GM12878 (cell line): ENCODE results near the gene TAF13. TPM values are rescaled to one million over a fixed set of nuclear protein-coding genes. Genes with fewer than 3 reads are reported as not detected.

Experiments used
- ASH2L ChIP-seq: fragments of 300-600, 200-600 bp; sonication (generic); IDR thresholded peaks from 2 replicates; pipeline ENCODE4 v1.6.1; 2017; ENCODE audit warnings: low read depth, mild to moderate bottlenecking, borderline replicate concordance
- BACH1 ChIP-seq: fragments of 450-650 bp; IDR thresholded peaks from 2 replicates; pipeline ENCODE4 v1.6.1; 2017; ENCODE audit warnings: mild to moderate bottlenecking, borderline replicate concordance
- BMI1 ChIP-seq: fragments of 450-650 bp; IDR thresholded peaks from 2 replicates; pipeline ENCODE4 v1.6.1; 2016; ENCODE audit warnings: mild to moderate bottlenecking, moderate library complexity, borderline replicate concordance
- BRCA1 ChIP-seq: IDR thresholded peaks from 2 replicates; pipeline ENCODE4 v1.6.1; 2011; ENCODE audit warnings: low read depth, low read length, improper control_type of control experiment
- CTCF ChIP-seq, 3 experiments: IDR thresholded peaks in 2 of 3; conservative IDR thresholded peaks in 1 of 3; 2 replicates each; pipeline ENCODE4 v1.5.1; 2011; ENCODE audit warnings: low read depth in 3 of 3, low read length in 3 of 3, mild to moderate bottlenecking in 3 of 3, control low read depth in 2 of 3, moderate library complexity in 2 of 3, inconsistent platforms in 1 of 3, mixed read lengths in 1 of 3; ENCODE audit not compliant: control insufficient read depth in 2 of 3, insufficient read depth in 1 of 3; ENCODE audit errors: extremely low read depth in 1 of 3
- DPF2 ChIP-seq: fragments of 450-650 bp; IDR thresholded peaks from 2 replicates; pipeline ENCODE4 v1.6.1; 2017; ENCODE audit warnings: mild to moderate bottlenecking
- GABPA ChIP-seq: IDR thresholded peaks from 2 replicates; pipeline ENCODE4 v1.6.1; 2014; ENCODE audit warnings: antibody characterized with exemption, low read depth, mild to moderate bottlenecking, inconsistent platforms
- HCFC1 ChIP-seq: fragments of 150-350 bp; IDR thresholded peaks from 2 replicates; pipeline ENCODE4 v1.6.1; 2014; ENCODE audit warnings: low read length
- IKZF2 ChIP-seq, 2 experiments: fragments of 450-650 bp; IDR thresholded peaks; 2 replicates each; pipeline ENCODE4 v1.6.1; 2017; ENCODE audit warnings: mild to moderate bottlenecking in 2 of 2, moderate library complexity in 2 of 2
- JUNB ChIP-seq: IDR thresholded peaks from 2 replicates; pipeline ENCODE4 v1.6.1; 2016; ENCODE audit warnings: antibody characterized with exemption, mild to moderate bottlenecking
- MTA2 ChIP-seq: fragments of 450-650 bp; IDR thresholded peaks from 2 replicates; pipeline ENCODE4 v1.6.1; 2016; ENCODE audit warnings: low read depth, mild to moderate bottlenecking, moderate library complexity
- NR2C2 ChIP-seq: IDR thresholded peaks from 2 replicates; pipeline ENCODE4 v1.6.1; 2011; ENCODE audit warnings: borderline replicate concordance, low read depth; ENCODE audit not compliant: control insufficient read depth, insufficient read length
- NRF1 ChIP-seq: conservative IDR thresholded peaks from 2 replicates; pipeline ENCODE4 v1.6.1; 2011; ENCODE audit warnings: mild to moderate bottlenecking, low read depth, low read length, improper control_type of control experiment
- POLR2A ChIP-seq: IDR thresholded peaks from 2 replicates; pipeline ENCODE4 v1.6.1; 2011; ENCODE audit warnings: low read depth, mild to moderate bottlenecking, low read length
- RAD21 ChIP-seq: IDR thresholded peaks from 2 replicates; pipeline ENCODE4 v1.6.1; 2011; ENCODE audit warnings: mild to moderate bottlenecking, low read depth, low read length, moderate library complexity; ENCODE audit not compliant: insufficient read depth
- RAD51 ChIP-seq: fragments of 450-650 bp; IDR thresholded peaks from 2 replicates; pipeline ENCODE4 v1.6.1; 2016; ENCODE audit warnings: moderate library complexity, mild to moderate bottlenecking, inconsistent platforms
- RUNX3 ChIP-seq: IDR thresholded peaks from 2 replicates; pipeline ENCODE4 v1.6.1; 2012; ENCODE audit warnings: low read length, inconsistent platforms
- SMARCA5 ChIP-seq: fragments of 450-650 bp; IDR thresholded peaks from 2 replicates; pipeline ENCODE4 v1.6.1; 2017; ENCODE audit warnings: mild to moderate bottlenecking
- SREBF1 ChIP-seq: IDR thresholded peaks from 2 replicates; pipeline ENCODE4 v1.6.1; 2012; ENCODE audit warnings: mild to moderate bottlenecking, low read length
- YBX1 ChIP-seq: fragments of 450-650 bp; IDR thresholded peaks from 2 replicates; pipeline ENCODE4 v1.6.1; 2016; ENCODE audit warnings: antibody characterized with exemption
- ZNF274 ChIP-seq: IDR thresholded peaks from one replicate; pipeline ENCODE4 v1.8.0; 2011; ENCODE audit not compliant: insufficient read length, insufficient read depth
- polyA plus RNA-seq, 11 experiments: library from polyadenylated mRNA; depleted of rRNA in 4 of 11; unstranded in 6 of 11; stranded (reverse) in 5 of 11; fragments of >200 nt; fragmentation: Nextera tagmentation in 4 of 11; fragmentation: Illumina TruSeq in 1 of 11; extraction: Ambion mirVana in 4 of 11; extraction: Trizol in 1 of 11; gene quantifications; 1 replicate in 1 of 11; 2 replicates in 10 of 11; pipeline versions ENCODE4 v1.2.1 to v1.2.3, GENCODE V29; 2011 to 2016; ENCODE audit warnings: inconsistent platforms in 2 of 11, missing spikeins in 2 of 11, low read depth in 1 of 11
- total RNA-seq, 4 experiments: library from RNA; depleted of rRNA in 3 of 4; stranded (reverse); fragments of >200 nt in 3 of 4; fragmentation: Illumina TruSeq in 1 of 4; extraction: Trizol in 1 of 4; gene quantifications; 2 replicates each; pipeline versions ENCODE4 v1.2.1 to v1.2.3, GENCODE V29; 2013 to 2021
- TF ChIP-seq, protein P1 (sequence below): fragments of 450-650 bp; IDR thresholded peaks from 2 replicates; pipeline ENCODE4 v1.6.1; 2016; ENCODE audit warnings: mild to moderate bottlenecking
- TF ChIP-seq, protein P2 (sequence below): fragments of 450-650 bp; conservative IDR thresholded peaks from 2 replicates; pipeline ENCODE4 v1.6.1; 2017; ENCODE audit warnings: mild to moderate bottlenecking, moderate library complexity
- TF ChIP-seq, protein P3 (sequence below): IDR thresholded peaks from 2 replicates; pipeline ENCODE4 v1.6.1; 2012; ENCODE audit warnings: low read depth, low read length, improper control_type of control experiment
- TF ChIP-seq, protein P4 (sequence below): IDR thresholded peaks from 2 replicates; pipeline ENCODE4 v1.6.1; 2011; ENCODE audit warnings: mild to moderate bottlenecking, low read depth, low read length, moderate library complexity; ENCODE audit not compliant: insufficient replicate concordance

Gene TAF13
- total and polyA plus RNA-seq, 10 of the 15 experiments (the other 5 are each of a cell fraction or from before 2014, with no cell fraction given): 8.1 to 30.6 (median 18.0) TPM

- TF ChIP-seq, protein P1, sequence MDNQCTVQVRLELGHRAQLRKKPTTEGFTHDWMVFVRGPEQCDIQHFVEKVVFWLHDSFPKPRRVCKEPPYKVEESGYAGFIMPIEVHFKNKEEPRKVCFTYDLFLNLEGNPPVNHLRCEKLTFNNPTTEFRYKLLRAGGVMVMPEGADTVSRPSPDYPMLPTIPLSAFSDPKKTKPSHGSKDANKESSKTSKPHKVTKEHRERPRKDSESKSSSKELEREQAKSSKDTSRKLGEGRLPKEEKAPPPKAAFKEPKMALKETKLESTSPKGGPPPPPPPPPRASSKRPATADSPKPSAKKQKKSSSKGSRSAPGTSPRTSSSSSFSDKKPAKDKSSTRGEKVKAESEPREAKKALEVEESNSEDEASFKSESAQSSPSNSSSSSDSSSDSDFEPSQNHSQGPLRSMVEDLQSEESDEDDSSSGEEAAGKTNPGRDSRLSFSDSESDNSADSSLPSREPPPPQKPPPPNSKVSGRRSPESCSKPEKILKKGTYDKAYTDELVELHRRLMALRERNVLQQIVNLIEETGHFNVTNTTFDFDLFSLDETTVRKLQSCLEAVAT: peak; percentile 59; the same call in 1 of the 2 replicates
- TF ChIP-seq IKZF2 (IDR thresholded peaks at IDR 0.05): peak; percentile 6 to 83
- TF ChIP-seq SMARCA5: 0 out of 2 replicates have a peak, but pooled peaks have one; percentile 63
- TF ChIP-seq BACH1: peak; percentile 71; the same call in 1 of the 2 replicates
- TF ChIP-seq CTCF (IDR thresholded peaks at IDR 0.05 in 2 of 3, conservative IDR thresholded peaks at IDR 0.05 in 1 of 3; ENCODE audit: control insufficient read depth in 2 of 3, extremely low read depth in 1 of 3, insufficient read depth in 1 of 3, low read depth in 3 of 3, low read length in 3 of 3): peak; percentile 92 to 95 (median 93)
- TF ChIP-seq NRF1: no peak
- TF ChIP-seq, protein P2, sequence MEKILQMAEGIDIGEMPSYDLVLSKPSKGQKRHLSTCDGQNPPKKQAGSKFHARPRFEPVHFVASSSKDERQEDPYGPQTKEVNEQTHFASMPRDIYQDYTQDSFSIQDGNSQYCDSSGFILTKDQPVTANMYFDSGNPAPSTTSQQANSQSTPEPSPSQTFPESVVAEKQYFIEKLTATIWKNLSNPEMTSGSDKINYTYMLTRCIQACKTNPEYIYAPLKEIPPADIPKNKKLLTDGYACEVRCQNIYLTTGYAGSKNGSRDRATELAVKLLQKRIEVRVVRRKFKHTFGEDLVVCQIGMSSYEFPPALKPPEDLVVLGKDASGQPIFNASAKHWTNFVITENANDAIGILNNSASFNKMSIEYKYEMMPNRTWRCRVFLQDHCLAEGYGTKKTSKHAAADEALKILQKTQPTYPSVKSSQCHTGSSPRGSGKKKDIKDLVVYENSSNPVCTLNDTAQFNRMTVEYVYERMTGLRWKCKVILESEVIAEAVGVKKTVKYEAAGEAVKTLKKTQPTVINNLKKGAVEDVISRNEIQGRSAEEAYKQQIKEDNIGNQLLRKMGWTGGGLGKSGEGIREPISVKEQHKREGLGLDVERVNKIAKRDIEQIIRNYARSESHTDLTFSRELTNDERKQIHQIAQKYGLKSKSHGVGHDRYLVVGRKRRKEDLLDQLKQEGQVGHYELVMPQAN: no peak
- peak; percentile 74 for TF ChIP-seq RAD21
- no peak for TF ChIP-seq GABPA
- no peak for TF ChIP-seq JUNB
- no peak for TF ChIP-seq SREBF1
- no peak for TF ChIP-seq NR2C2
- TF ChIP-seq, protein P3, sequence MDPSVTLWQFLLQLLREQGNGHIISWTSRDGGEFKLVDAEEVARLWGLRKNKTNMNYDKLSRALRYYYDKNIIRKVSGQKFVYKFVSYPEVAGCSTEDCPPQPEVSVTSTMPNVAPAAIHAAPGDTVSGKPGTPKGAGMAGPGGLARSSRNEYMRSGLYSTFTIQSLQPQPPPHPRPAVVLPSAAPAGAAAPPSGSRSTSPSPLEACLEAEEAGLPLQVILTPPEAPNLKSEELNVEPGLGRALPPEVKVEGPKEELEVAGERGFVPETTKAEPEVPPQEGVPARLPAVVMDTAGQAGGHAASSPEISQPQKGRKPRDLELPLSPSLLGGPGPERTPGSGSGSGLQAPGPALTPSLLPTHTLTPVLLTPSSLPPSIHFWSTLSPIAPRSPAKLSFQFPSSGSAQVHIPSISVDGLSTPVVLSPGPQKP: no peak
- no peak for TF ChIP-seq YBX1
- 0 out of 2 replicates have a peak, but pooled peaks have one; percentile 32 for TF ChIP-seq HCFC1
- TF ChIP-seq BMI1: peak; percentile 94
- TF ChIP-seq RAD51: no peak
- no peak for TF ChIP-seq ASH2L
- peak; percentile 30; the same call in 1 of the 2 replicates for TF ChIP-seq MTA2
- no peak for TF ChIP-seq BRCA1
- TF ChIP-seq, protein P4, sequence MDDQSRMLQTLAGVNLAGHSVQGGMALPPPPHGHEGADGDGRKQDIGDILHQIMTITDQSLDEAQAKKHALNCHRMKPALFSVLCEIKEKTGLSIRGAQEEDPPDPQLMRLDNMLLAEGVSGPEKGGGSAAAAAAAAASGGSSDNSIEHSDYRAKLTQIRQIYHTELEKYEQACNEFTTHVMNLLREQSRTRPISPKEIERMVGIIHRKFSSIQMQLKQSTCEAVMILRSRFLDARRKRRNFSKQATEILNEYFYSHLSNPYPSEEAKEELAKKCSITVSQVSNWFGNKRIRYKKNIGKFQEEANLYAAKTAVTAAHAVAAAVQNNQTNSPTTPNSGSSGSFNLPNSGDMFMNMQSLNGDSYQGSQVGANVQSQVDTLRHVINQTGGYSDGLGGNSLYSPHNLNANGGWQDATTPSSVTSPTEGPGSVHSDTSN: no peak
- peak; percentile 52; the same call in 1 of the 2 replicates for TF ChIP-seq DPF2
- TF ChIP-seq ZNF274: no peak
- no peak for TF ChIP-seq POLR2A
- TF ChIP-seq RUNX3: peak; percentile 88
These were observed 37.0 kb upstream of the TAF13 start (continued) for GRCh38 chr1:109112652-109113285.
